Measurements from ENCODE around the gene STC2.

- TF ChIP-seq POLR2A (IDR thresholded peaks at IDR 0.05), result no peak
- TF ChIP-seq POLR2AphosphoS5 (IDR thresholded peaks at IDR 0.05), result no peak
These were observed 2.4 kb upstream of the STC2 start for GRCh38 chr5:173330338-173331206.
